MM.1S (cell line): ENCODE data around the gene C13orf46.

Experiments used
- DNase-seq: peaks from one replicate; pipeline ENCODE4 v3.0.0-alpha.2; 2015
- H2AFZ ChIP-seq: fragments of 300-600 bp; sonication (generic); 2 replicates; pipeline ENCODE4 v1.6.0; 2016; ENCODE audit warnings: antibody characterized with exemption, low read length
- H3F3A ChIP-seq: fragments of 300-600 bp; sonication (generic); 2 replicates; pipeline ENCODE4 v1.6.1; 2016; ENCODE audit warnings: mild to moderate bottlenecking, antibody characterized with exemption, low read length, moderate library complexity, mixed read lengths; ENCODE audit not compliant: insufficient read depth
- H3K27ac ChIP-seq: fragments of 300-600 bp; sonication (generic); 2 replicates; pipeline ENCODE4 v1.5.1; 2016; ENCODE audit warnings: mild to moderate bottlenecking, low read length
- H3K27me3 ChIP-seq: fragments of 300-600 bp; sonication (generic); replicated peaks from 2 replicates; pipeline ENCODE4 v1.6.0; 2016; ENCODE audit warnings: low read length; ENCODE audit not compliant: insufficient read depth
- H3K36me3 ChIP-seq: fragments of 300-600 bp; sonication (generic); replicated peaks from 2 replicates; pipeline ENCODE4 v1.6.1; 2016; ENCODE audit warnings: mild to moderate bottlenecking, low read length, mixed read lengths; ENCODE audit not compliant: insufficient read depth
- H3K4me1 ChIP-seq: fragments of 300-600 bp; sonication (generic); 2 replicates; pipeline ENCODE4 v1.6.1; 2016; ENCODE audit warnings: low read length, mixed read lengths
- H3K4me2 ChIP-seq: fragments of 300-600 bp; sonication (generic); 2 replicates; pipeline ENCODE4 v1.6.0; 2016; ENCODE audit warnings: low read depth, low read length
- H3K4me3 ChIP-seq: fragments of 300-600 bp; sonication (generic); 2 replicates; pipeline ENCODE4 v1.5.1; 2016; ENCODE audit warnings: low read length, mixed read lengths
- H3K79me2 ChIP-seq: fragments of 300-600 bp; sonication (generic); 2 replicates; pipeline ENCODE4 v1.6.1; 2016; ENCODE audit warnings: mixed run types, low read length, mixed read lengths
- H3K9ac ChIP-seq: fragments of 300-600 bp; sonication (generic); 2 replicates; pipeline ENCODE4 v1.6.1; 2016; ENCODE audit warnings: low read length, mixed read lengths
- H3K9me2 ChIP-seq: fragments of 300-600 bp; sonication (generic); replicated peaks from 2 replicates; pipeline ENCODE4 v1.6.1; 2016; ENCODE audit warnings: mild to moderate bottlenecking, low read length, mixed read lengths; ENCODE audit not compliant: insufficient read depth
- H3K9me3 ChIP-seq: fragments of 300-600 bp; sonication (generic); replicated peaks from 2 replicates; pipeline ENCODE4 v1.6.1; 2016; ENCODE audit warnings: mild to moderate bottlenecking, low read length, mixed read lengths; ENCODE audit not compliant: insufficient read depth
- H4K20me1 ChIP-seq: fragments of 300-600 bp; sonication (generic); 2 replicates; pipeline ENCODE4 v1.6.1; 2016; ENCODE audit warnings: mild to moderate bottlenecking, low read length, moderate library complexity, mixed read lengths; ENCODE audit not compliant: insufficient read depth
- EZH2 ChIP-seq: fragments of 300-600 bp; sonication (generic); optimal IDR thresholded peaks from 2 replicates; pipeline ENCODE3; 2017; ENCODE audit warnings: low read depth, mild to moderate bottlenecking, antibody characterized with exemption, low read length, mixed read lengths
- EZH2phosphoT487 ChIP-seq: fragments of 300-600 bp; sonication (generic); IDR thresholded peaks from 2 replicates; pipeline ENCODE4 v1.6.1; 2018; ENCODE audit warnings: antibody characterized with exemption, low read length
- TF ChIP-seq, protein P1 (sequence below): fragments of 300-600 bp; sonication (generic); IDR thresholded peaks from 2 replicates; pipeline ENCODE4 v1.5.1; 2016; ENCODE audit warnings: antibody characterized with exemption, low read length, mixed read lengths

The C13orf46 gene

GRCh38 chr13:113943821-113944565 is 29.9 kb downstream of the C13orf46 start:
- H3K4me1 ChIP-seq, result no peaks in the 10 kb centered on the region
- H3K9me3 ChIP-seq, result no peaks in the 10 kb centered on the region
- no peaks in the 10 kb centered on the region for H3K27me3 ChIP-seq
- no peaks in the 10 kb centered on the region for H4K20me1 ChIP-seq
- no peak for TF ChIP-seq EZH2phosphoT487
- no peak for TF ChIP-seq EZH2
- TF ChIP-seq, protein P1, sequence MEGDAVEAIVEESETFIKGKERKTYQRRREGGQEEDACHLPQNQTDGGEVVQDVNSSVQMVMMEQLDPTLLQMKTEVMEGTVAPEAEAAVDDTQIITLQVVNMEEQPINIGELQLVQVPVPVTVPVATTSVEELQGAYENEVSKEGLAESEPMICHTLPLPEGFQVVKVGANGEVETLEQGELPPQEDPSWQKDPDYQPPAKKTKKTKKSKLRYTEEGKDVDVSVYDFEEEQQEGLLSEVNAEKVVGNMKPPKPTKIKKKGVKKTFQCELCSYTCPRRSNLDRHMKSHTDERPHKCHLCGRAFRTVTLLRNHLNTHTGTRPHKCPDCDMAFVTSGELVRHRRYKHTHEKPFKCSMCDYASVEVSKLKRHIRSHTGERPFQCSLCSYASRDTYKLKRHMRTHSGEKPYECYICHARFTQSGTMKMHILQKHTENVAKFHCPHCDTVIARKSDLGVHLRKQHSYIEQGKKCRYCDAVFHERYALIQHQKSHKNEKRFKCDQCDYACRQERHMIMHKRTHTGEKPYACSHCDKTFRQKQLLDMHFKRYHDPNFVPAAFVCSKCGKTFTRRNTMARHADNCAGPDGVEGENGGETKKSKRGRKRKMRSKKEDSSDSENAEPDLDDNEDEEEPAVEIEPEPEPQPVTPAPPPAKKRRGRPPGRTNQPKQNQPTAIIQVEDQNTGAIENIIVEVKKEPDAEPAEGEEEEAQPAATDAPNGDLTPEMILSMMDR, result no peak
- H3K9me2 ChIP-seq, result no peaks in the 10 kb centered on the region
- H3K4me3 ChIP-seq, result no peak overlapping the region
- no peak overlapping the region for H2AFZ ChIP-seq
- no peaks in the 10 kb centered on the region for H3F3A ChIP-seq
- H3K79me2 ChIP-seq, result no peaks in the 10 kb centered on the region
- no peak overlapping the region for H3K4me2 ChIP-seq
- no peak overlapping the region for H3K9ac ChIP-seq
- H3K27ac ChIP-seq, result no peak overlapping the region
- no peak for DNase-seq
- H3K36me3 ChIP-seq, result no peaks in the 10 kb centered on the region

DNA sequence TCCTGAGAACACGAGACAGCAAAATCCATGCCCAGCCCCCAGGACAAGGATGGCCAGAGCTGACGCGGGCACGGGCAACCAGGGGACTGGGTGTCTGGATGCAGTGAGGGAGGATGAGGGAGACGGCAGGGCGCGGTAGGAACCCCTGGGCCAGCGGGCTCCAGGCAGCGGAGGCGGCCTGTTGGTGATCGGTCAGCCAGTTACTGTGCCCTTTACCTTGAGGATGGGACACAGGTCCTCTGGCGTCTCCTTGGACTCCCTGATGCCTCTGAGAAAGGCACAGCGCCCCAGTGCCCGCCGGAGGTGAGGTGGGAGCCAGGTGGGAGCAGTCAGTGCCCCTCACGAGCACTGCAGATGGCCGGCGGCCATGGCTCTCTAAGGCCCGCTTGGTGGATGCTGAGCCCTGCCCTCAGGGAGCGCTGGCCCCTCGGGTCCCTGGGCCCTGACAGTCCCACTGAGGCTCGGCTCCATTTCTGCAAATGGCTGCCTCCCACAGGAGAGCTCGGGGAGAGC is 31.2 kb downstream of the C13orf46 start:
- no peaks in the 10 kb centered on the region for H3K27me3 ChIP-seq
- H3K27ac ChIP-seq, result no peak overlapping the region
- no peak for DNase-seq
- no peak overlapping the region for H3K9ac ChIP-seq
- H3K4me1 ChIP-seq, result no peaks in the 10 kb centered on the region
- H3F3A ChIP-seq, result no peaks in the 10 kb centered on the region
- H3K36me3 ChIP-seq, result no peaks in the 10 kb centered on the region
- no peaks in the 10 kb centered on the region for H4K20me1 ChIP-seq
- no peaks in the 10 kb centered on the region for H3K9me2 ChIP-seq
- no peaks in the 10 kb centered on the region for H3K79me2 ChIP-seq
- no peak overlapping the region for H3K4me2 ChIP-seq
- no peak overlapping the region for H2AFZ ChIP-seq
- TF ChIP-seq, protein P1, result no peak
- TF ChIP-seq EZH2phosphoT487 (no peak), EZH2 (no peak)
- H3K9me3 ChIP-seq, result no peaks in the 10 kb centered on the region
- H3K4me3 ChIP-seq, result no peak overlapping the region

DNA sequence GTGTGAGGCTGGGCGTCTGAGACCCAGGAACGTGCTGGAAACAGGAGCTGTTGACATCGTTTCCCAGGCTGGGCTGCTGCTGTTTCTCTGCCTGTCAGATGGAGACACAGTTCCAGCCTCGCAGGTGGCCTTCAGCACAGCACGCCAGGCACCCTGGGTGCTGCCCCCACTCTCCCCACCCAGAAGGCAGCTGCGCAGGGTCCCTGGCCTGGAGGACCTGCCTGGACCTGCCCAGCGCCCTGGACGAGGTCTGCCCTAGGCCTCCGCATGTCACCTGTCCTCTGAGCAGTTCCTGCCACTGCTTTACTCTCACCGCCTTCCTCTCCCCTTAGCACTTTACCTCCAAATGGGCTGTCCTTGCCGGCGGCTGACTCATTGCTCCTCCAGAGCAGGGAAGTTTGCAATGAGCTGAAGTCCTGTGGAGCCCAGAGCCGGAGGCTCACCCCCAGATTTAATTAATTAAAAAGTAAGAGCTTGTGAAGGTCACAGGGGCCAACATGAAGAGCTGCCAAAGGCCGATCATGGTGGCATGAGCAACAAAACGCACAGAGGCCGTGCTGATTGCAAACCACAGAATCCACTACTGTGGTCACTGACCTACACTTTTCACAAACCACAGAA is 32.2 kb downstream of the C13orf46 start:
- no peaks in the 10 kb centered on the region for H3F3A ChIP-seq
- H3K27me3 ChIP-seq, result no peaks in the 10 kb centered on the region
- no peaks in the 10 kb centered on the region for H4K20me1 ChIP-seq
- H3K9ac ChIP-seq, result no peak overlapping the region
- H3K36me3 ChIP-seq, result no peaks in the 10 kb centered on the region
- H3K4me3 ChIP-seq, result no peak overlapping the region
- DNase-seq, result no peak
- no peak overlapping the region for H3K27ac ChIP-seq
- H3K9me3 ChIP-seq, result no peaks in the 10 kb centered on the region
- no peaks in the 10 kb centered on the region for H3K79me2 ChIP-seq
- H2AFZ ChIP-seq, result no peak overlapping the region
- no peak for TF ChIP-seq EZH2
- TF ChIP-seq, protein P1, result no peak
- TF ChIP-seq EZH2phosphoT487, result no peak
- H3K4me2 ChIP-seq, result no peak overlapping the region
- no peaks in the 10 kb centered on the region for H3K4me1 ChIP-seq
- H3K9me2 ChIP-seq, result no peaks in the 10 kb centered on the region
